GM04503 (cell line): ENCODE measurements around the gene DGKG.
A peak's percentile ranks its signal among the peaks of the same experiment; 100 is the strongest.

ENCODE experiments used
- DNase-seq: peaks from one replicate; pipeline ENCODE4 v3.0.0-alpha.2; 2012; ENCODE audit warnings: low read depth

Gene DGKG

DNA sequence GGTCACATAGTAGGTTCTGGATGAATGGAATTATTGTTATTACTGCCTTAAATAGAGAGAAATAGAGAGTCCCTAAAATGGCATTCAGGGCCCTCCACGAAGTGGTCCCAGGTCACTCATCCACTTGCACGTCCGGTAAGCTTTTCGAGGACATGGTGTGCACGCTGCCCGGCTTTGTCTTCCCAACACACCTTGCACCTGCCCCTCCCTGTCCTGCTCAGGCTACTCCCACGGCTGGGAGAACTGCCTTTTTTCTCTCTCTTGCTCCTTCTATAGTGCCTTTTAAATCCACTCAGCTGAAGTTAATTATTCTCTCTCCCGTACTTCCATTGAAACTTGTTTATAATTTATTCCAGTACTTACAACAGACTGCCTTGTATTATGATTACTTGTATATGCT lies 5.6 kb upstream of the DGKG start:
- DNase-seq = no peak

GRCh38 chr3:186366206-186366605 lies 4.2 kb upstream of the DGKG start:
- DNase-seq = no peak

DNA sequence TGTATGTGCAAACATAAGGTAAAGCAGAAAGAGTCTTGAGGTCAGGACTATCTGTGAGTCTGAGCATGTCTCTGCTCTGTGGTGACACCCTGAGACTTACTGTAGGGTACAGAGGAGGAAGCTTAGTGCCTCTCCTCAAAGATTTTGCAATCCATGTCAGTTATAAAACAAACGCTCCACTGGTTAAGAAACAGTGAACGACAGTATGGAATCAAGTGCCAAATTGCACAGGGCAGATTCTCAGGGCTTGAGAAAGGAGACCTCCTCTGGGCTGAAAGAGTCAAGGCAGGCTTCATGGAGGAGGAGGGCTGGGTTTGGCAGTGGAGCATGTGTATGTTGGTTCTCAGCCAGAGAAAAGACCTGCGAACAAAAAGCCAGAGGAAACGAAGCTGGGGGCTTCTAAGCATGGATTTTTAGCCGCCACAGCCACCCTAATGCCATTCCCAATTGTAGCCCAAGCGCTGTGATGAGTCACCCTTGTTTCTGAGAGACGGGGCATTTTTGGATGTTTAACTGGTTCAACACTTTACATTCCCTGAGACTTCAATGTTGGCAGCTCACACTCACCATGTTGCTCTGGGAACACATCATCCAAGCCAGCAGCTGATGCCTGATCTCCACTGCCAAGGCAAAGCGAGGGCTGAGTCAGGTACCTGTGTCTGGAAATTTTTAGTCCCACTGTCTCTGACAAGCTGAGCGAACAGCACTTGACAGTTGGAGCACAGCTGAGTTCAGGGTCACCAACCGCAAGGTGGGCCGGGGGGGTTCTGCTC lies 3.4 kb upstream of the DGKG start:
- DNase-seq = no peak

GRCh38 chr3:186362988-186363387 lies 954 bp upstream of the DGKG start:
- DNase-seq = no peak

DNA sequence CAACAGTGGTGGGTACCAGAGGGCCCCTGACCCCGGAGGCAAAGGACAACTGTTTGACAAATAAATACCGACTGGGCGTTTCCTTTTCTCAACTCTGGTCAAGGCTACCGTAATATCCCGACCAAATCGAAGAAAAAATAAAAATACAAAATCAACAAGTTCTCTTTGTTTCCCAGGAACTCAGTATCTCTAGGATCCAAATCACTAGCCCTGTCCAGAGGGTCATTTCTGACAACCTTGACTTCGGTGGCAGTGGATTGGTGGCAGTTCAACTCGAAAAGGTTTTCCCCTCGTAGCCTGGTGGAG lies 456 bp upstream of the DGKG start:
- DNase-seq = no peak

GRCh38 chr3:186361246-186361761 lies 730 bp downstream of the DGKG start:
- DNase-seq = no peak

GRCh38 chr3:186360779-186361178 lies 1.3 kb downstream of the DGKG start:
- no peak for DNase-seq

GRCh38 chr3:186359078-186359477 lies 3.0 kb downstream of the DGKG start:
- DNase-seq = no peak

GRCh38 chr3:186356152-186356551 lies 5.9 kb downstream of the DGKG start:
- DNase-seq = no peak

GRCh38 chr3:186354100-186354499 lies 7.9 kb downstream of the DGKG start:
- DNase-seq = no peak

- no peak for DNase-seq
Observed at GRCh38 chr3:186352369-186352768, 9.7 kb downstream of the DGKG start.

DNA sequence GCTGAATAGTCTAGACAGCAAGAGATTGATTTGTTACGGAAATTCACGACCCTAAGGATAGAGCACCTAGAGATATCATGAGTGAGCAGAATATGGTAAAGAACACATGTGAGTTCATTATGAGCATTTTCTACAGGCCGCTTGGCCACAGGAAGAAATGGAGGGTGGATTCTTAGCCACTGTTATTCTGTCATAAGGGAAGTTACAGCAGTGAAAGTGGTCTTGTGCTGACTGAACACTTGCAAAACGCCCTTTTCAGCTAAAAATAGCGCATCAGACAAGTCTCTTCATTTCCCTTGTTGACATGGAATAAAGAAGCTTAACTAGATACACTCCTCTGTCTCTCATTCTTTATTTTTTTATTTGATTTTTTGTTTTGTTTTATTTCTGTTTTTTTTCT lies 19.8 kb downstream of the DGKG start:
- no peak for DNase-seq

DNA sequence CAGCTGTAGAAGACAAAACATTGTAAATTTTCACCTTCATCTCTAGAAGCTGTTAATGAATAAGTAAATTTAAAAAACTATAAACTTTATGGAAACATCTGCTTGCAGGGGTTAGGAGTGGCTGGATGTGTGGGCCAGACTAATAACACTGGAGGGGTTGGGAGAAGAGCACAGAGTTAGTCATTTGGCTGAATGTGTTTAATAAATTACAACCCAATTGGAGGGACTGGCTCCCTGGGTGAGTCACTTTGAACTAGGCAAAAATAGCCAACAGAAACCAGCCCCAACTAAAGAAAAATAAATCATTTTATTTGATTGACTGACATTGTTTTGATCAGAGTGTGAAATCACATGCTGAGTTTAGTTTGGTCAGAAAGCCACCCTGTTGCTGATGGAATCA lies 21.8 kb downstream of the DGKG start:
- no peak for DNase-seq

DNA sequence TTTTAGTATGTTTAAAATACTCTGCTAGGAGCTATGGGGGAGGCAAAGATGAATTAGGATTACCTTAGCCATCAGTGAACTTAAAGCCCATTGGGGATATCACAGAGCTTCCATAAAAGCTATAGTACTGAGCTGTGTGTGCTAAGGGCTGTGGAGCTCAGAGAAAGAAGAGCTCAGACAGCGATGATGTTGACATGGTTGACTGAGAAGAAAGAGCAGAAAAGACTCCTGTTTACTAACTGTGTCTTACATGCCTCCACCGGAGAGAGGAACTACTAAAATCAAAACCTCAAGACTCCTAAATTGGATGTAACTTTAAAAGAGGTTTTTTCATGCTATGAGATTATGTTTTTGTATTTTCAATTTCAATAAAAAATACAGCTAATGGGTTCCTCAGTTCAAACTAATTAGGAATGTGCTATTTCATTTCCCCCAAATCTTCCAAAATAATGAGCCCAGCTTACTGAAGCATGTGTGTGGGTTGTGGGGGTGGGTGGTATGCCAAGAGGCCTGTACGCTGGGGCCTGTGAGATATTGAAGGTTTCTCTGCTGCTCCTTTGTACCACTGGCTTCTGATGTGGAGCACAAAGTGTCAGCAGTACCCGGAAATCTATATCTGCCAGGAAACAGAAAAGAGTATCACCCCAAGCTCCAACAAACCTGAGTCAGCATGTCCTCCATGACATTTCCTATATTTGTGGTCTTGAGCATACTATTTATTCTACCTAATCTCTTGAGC lies 22.7 kb downstream of the DGKG start:
- no peak for DNase-seq

DNA sequence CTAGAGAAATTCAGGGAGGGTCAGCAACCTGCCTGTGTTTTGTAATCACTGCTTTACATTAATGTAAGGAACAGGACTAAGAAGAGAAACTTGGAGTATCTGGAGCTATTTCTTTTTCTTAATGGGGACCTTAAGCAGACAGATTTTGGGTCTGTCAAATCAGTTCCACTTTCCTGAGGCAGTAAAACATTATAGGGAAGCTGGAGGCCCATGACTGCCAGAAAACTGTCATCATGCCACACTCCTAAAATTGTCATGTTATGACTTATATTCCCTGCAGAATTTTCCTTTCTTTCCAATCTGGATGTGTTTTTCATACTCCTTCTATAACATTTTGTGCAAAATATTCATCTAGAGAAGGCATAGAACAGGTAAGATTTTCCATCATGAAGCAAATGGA lies 28.8 kb downstream of the DGKG start:
- no peak for DNase-seq

DNA sequence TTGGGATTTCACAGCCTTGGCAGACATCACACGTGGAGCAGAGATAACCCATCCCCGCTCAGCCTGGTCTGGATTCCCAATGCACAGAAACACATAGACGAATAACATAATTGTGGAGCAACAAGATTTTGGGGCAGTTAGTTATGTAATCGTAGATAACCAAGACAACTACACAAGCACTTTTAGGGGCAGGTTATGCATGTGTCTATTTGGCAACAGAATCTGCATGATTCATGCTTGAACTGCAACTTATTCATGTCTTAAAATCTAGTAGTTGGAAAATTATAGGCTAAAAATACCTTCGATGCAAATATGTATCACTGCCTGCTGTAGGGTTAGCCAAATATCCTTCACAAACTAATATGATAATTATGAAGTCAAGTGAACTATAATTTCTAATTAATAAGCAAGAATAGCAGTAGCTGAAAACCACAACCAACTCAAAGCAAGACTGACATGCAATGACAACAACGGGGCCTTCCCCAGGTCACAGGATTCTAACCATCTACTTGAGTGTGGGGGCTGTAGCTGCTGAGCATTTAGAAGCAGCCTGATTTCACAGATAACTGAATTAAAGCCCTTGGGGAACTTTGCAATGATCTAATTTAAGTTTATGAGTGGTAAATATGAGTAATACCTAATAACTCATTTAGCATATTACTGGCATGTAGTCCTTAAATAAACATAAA lies 31.1 kb downstream of the DGKG start:
- no peak for DNase-seq

DNA sequence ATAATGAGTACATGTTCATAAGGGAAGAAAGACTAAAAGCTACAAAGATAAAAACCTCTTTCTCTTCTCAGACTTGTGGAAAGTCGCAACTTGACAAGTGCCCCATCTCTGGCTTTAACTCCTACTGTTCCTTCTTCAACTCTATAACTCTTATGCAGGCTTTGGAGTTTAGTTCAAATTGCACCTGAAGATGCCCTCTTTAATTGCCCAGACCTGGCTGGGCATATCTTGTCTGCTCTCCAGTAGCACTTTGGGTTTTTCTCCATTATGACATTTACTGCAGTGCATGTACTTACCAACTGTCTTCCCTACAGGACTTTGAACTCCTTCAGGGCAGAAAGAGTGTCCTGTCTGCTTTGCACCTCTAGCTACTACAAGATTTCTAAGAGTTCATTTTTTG lies 32.4 kb downstream of the DGKG start:
- no peak for DNase-seq

DNA sequence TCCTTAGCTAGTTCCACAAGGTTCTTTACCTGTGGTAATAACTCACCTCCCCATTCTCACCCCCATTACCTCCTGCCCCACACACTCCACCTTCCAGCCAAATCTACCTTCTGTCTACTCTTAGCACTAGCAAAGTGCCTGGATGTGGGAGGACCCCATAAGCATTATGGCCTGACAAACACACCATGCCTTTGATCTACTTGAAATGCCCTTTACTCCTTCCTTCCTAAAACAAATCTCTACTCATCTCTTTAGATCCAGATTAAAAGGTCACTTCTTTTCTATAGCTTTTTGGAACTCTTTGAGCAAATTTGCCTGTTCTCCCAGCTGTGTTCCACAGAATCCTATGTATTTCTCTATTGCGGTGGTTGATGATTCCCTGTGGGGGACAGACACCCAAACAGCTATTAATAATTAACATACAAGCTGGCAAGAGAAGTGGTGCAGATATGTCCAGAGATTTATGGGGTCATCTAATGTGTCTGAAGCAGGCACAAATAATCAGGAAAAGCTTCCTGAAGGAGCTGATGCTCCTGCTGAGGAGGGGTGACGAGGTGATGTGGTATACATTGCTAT lies 34.0 kb downstream of the DGKG start:
- DNase-seq = no peak

- no peak for DNase-seq
Observed at GRCh38 chr3:186322761-186323160, 39.3 kb downstream of the DGKG start.

- DNase-seq = no peak
Observed at GRCh38 chr3:186321746-186322145, 40.3 kb downstream of the DGKG start.

- DNase-seq = peak; percentile 61
Observed at GRCh38 chr3:186320862-186321568, 41.0 kb downstream of the DGKG start.

GRCh38 chr3:186319945-186320344 lies 42.1 kb downstream of the DGKG start:
- no peak for DNase-seq
